AG04449 (cell line): ENCODE results near the gene USP13.

ENCODE experiments used
- CTCF ChIA-PET: fragments of 350-600 bp; formaldehyde crosslinking; extraction: SDS; loops from one replicate; lab custom pipeline; 2021; ENCODE audit warnings: antibody characterized with exemption; lab: Yijun Ruan, JAX
- POLR2A ChIA-PET: fragments of 400-600, 350-600 bp; formaldehyde crosslinking; extraction: SDS; loops from one replicate; lab custom pipeline; 2020; ENCODE audit warnings: antibody characterized with exemption, inconsistent platforms; lab: Yijun Ruan, JAX
- DNase-seq: peaks from one replicate; pipeline ENCODE4 v3.0.0-alpha.2; 2010; ENCODE audit warnings: low read depth, low spot score
- H3K4me3 ChIP-seq: 2 replicates; pipeline ENCODE4 v1.5.1; 2011; ENCODE audit warnings: low read depth, mild to moderate bottlenecking, control low read depth, low read length
- CTCF ChIP-seq: IDR thresholded peaks from one replicate; pipeline ENCODE4 v1.5.1; 2011; ENCODE audit warnings: mild to moderate bottlenecking, moderate library complexity, low read length, control low read depth, inconsistent platforms; ENCODE audit not compliant: insufficient read depth; ENCODE audit errors: missing control alignments

The USP13 gene

GRCh38 chr3:179809639-179810038 is 156.8 kb downstream of the USP13 start:
- DNase-seq = no peak
- ChIA-PET CTCF (interaction anchor here (0.9 to 3.7 kb wide), 6 partner anchors 8 to 792 kb away, joined by 3 to 28 read pairs (median 12); partner anchors contain the start of gene TTC14), POLR2A (no interaction called here)
- no peak for TF ChIP-seq CTCF
- no peak overlapping the region for H3K4me3 ChIP-seq

GRCh38 chr3:179811321-179812095 is 158.7 kb downstream of the USP13 start:
- peak; percentile 72 for TF ChIP-seq CTCF
- DNase-seq = peak; percentile 71
- H3K4me3 ChIP-seq = no peak overlapping the region
- CTCF ChIA-PET = interaction anchor here (0.7 to 3.7 kb wide), 26 partner anchors 8 to 870 kb away, joined by 3 to 30 read pairs (median 6); partner anchors contain the start of gene TTC14
- POLR2A ChIA-PET = interaction anchor here (1.5 kb wide), 1 partner anchor 790 kb away, joined by 7 read pairs; the partner anchor contains the start of gene TTC14

GRCh38 chr3:179812096-179812382 is 159.2 kb downstream of the USP13 start:
- TF ChIP-seq CTCF = no peak
- H3K4me3 ChIP-seq = no peak overlapping the region
- CTCF ChIA-PET = interaction anchor here (1.0 to 3.7 kb wide), 23 partner anchors 8 to 870 kb away, joined by 3 to 30 read pairs (median 7); partner anchors contain the start of gene TTC14
- no peak for DNase-seq
- POLR2A ChIA-PET = interaction anchor here (1.5 kb wide), 1 partner anchor 790 kb away, joined by 7 read pairs; the partner anchor contains the start of gene TTC14

GRCh38 chr3:179819379-179819778 is 166.5 kb downstream of the USP13 start:
- TF ChIP-seq CTCF = no peak
- ChIA-PET POLR2A (no interaction called here), CTCF (interaction anchor here (4.9 kb wide), 1 partner anchor 8 kb away, joined by 30 read pairs; no protein-coding TSS in a partner anchor)
- DNase-seq = no peak
- H3K4me3 ChIP-seq = no peak overlapping the region

GRCh38 chr3:179822296-179822695 is 169.5 kb downstream of the USP13 start:
- ChIA-PET POLR2A (no interaction called here), CTCF (interaction anchor here (4.9 kb wide), 1 partner anchor 10 kb away, joined by 30 read pairs; no protein-coding TSS in a partner anchor)
- no peak for DNase-seq
- TF ChIP-seq CTCF = no peak
- H3K4me3 ChIP-seq = no peak overlapping the region

GRCh38 chr3:179825527-179826246 is 172.8 kb downstream of the USP13 start:
- CTCF ChIA-PET = interaction anchor here (1.1 to 1.7 kb wide), 2 partner anchors 14 to 104 kb away, joined by 3 to 9 read pairs; no protein-coding TSS in a partner anchor
- no peak for DNase-seq
- POLR2A ChIA-PET = no interaction called here
- TF ChIP-seq CTCF = no peak
- H3K4me3 ChIP-seq = no peak overlapping the region
